HG02610 (cell line): Measurements from ENCODE around the gene APOL3.
"Not testable (repeated sequence)": the region's sequence is repeated elsewhere in the genome, so short reads cannot be mapped to it uniquely, and the experiment has no call there.

Source experiments
- ATAC-seq: cut with Tn5 transposase; IDR thresholded peaks from one replicate; pipeline ENCODE4 v1.9.1; 2021; ENCODE audit warnings: mild to moderate bottlenecking, moderate library complexity; ENCODE audit not compliant: unreplicated experiment

APOL3 gene

DNA sequence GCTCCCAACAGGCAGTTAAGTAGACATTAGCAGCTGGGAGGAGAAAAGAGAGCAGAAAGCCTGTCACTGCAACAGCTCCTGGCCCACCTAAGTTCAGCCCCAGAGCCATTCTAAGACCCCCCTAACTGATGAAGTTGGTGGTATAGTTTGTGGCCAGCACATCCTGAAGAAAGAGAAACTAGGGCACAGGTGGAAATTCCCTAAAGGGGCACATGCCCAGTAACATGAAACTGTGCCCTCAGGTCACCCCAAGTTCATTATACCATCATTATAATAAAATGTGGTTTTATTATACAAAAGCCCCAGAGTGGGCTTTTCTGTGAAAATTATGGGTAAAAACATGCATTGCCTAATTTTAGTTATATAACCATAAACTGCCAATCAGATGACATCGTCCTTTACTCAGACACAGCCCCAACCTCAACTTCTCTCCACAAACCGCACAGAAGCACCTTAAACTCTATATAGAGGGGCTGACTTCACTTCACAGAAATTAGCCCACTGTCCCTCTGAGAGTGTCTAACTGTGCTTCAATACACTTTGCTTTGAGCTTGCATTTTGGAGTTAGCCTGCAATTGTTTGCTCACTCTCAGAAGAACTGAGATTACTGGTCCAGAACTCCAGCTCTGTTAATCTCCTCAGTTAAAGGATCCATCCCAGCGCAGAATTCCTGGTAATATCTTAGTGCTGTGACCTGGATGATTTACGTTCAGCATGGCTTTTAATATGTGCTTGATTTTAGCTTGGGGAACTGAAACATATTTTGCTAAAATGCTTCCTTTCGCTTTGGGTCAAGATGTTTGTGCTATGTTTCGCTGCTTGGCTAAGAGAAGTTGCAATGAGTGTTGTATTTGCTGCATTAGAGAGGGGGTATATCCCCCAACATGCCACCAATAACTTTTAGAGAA, 1.8 kb upstream of the APOL3 start:
- ATAC-seq = peak; percentile 49

DNA sequence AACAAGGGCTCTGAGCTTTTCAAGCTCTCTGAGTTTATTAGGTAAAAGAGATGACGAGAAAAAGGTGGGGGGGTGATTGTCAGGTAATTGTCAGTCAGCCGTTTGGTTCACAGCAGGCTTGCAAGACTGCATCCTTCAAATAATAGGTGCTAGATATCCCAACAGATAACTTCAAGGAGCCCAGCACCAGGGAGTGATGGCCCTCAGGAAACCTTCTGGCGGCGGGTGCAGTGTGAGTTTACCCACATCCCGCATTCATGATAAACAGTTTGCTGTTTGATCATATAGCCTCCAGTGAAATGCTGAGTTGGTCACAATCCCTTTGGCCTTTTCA, 1.2 kb upstream of the APOL3 start:
- ATAC-seq = not testable (repeated sequence)

DNA sequence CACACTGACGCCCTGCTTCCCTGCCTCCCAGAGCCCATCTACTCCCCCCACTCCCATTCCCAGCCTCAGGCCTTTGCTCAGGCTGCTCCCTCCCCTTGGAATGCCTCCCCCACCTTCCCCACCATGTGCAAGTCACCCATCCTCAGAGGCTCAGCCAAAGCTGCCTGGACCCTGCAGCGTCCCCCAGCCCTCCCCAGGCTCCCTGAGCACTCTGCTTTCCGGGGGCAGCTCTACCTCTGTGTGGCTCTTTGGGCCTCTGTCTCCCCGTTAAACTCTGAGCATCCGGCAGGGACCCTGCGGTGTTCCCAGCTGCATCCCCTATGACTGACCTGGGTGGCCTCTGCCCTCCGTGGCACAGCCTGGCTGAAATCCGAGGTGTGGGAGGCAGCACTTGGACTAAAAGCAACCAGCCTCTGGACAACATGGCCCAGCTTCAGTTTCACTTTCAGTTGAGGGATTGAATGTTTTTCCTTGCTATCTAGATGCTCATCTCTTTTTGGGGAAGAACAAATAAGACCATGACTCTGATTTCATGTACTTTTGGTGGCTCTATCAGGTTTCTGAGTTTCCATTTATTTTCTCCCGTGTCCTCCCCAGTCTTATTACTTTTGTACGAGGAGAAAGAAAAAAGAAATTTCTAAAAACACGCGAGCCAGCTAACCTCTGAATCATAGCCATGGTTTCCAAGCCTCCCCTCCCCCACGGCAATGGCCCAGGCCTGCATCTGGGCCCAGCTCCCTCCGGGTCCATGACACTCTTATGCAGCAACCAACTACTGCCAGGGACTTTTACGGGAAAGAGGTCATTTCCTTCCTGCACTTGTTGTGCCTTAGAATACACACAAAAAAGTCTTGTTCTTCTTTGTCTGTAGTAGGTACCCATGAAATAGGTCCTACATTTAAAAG, 3.8 kb downstream of the APOL3 start:
- ATAC-seq = no peak

DNA sequence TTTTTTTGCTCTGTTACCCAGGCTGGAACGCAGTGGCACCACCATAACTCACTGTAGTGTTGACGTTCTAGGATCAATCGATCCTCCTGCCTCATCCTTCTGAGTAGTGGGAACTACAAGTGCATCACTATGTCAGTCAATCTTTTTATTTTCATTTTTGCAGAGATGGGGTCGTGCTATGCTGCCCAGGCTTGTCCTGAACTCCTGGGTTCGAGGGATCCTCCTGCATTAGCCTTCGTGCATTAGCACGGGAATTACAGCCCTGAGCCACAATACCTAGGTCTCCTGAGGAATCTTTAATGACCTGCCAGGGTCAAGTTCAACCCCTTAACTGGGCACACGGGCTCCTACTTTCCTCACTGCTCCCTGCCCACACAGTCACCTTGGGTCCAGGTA, 4.4 kb downstream of the APOL3 start:
- ATAC-seq = no peak

DNA sequence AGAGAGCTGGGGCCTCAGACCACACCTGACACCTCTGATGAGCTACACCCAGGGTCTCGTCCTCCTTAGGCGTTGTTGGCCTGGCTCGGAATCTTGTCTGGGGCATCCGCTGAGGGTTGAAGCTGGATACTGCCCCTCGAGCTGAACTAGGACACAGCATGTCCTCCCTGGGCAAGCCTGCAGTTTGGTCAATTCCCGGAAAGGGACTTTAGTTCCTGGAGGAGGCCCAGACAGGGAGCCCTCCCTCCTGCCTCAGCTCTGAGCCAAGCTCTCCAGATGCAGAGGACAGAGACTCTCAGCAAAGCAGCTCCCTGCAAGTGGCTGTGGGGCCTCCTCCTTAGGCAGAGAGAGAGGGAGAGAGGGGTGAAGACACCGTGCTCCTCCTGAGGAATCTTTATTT, 4.9 kb downstream of the APOL3 start:
- ATAC-seq = no peak

DNA sequence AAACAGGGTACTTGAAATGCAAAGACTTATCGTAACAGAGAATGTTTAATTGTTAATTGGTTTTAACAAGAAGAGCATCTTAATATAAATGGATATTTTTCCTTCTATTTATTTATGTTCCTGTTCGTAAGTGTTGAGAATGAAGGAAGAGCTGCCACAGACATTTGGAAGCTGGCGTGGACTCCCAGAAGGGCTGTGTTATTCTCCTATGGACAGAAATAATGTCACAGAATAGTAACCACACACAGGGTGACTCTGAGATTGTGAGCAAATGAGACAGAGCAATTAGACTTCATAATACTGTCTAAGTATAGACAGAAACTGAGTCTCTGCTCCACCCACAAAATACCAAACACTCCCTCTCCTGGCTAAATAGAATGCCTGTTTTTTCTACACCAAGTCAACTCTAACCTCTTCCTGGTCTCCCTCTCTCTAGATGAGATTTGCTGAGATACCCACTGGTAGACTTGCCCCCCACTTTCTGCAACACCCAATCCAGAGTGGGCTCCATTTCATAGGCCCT, 6.1 kb downstream of the APOL3 start:
- no peak for ATAC-seq

DNA sequence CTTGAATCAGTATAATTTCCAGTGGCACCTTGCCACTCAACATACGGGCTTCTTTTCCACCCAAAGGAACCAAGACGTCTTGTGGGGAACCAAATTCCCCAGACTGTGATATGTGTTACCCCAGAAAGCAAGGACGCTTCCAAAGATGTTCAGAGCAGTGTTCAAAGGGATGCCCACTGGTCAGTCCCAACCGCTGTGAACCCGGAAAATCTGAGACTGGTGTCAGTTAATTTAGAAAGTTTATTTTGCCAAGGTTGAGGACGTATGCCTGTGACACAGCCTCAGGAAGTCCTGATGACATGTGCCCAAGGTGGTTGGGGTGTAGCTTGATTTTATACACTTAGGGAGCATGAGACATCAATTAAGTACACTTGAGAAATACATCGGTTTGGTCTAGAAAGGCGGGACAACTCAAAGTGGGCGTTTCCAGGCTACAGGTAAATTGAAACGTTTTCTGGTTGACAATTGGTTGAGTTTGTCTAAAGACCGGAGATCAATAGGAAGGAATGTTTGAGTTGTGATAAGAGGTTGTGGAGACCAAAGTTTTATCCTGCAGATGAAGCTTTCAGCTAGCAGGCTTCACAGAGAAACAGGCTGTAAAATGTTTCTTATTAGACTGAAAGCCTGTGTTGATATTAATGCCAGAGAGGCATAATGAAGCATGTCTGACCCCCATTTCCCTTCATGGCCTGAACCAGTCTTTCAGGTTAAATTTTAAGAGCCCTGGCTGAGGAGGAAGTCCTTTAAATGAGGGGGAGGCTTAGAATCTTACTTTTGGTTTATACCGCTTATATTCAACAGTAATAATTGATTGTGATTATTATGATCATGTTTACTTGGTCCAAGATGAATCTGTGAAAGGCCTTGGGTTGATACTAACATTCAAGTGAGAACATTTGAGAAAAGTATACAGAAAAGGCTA, 6.8 kb downstream of the APOL3 start:
- ATAC-seq = no peak

DNA sequence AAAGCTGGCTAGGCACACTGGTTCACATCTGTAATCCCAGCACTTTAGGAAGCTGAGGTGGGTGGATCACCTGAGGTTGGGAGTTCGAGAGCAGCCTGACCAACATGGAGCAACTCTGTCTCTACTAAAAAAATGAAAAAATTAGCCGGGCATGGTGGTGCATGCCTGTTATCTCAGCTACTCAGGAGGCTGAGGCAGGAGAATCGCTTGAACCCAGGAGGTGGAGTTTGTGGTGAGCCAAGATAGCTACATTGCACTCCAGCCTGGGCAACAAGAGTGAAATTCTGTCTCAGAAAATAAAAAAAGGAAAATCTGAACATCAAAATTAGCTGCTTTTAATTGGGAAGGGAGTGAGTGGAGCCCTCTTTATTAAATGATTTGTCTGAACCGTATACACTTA, 7.7 kb downstream of the APOL3 start:
- not testable (repeated sequence) for ATAC-seq

DNA sequence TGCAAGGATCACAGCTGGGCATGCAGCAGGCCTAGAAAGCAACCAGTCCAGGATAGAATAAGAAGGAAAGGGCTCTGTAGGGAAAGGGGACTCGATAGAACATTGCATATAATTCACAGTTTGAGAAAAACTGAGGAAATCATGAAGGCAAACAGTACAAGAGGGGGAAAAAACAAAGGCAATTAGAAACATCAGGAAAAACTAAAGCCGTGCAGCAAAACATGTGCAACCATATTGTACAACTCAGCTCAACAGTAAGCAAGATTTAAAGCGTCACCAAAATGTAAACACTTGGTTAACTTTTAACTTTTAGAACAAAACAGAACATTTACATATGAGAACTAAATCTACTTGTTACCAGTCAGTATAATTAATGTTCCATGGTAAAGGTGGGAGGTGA, 8.5 kb downstream of the APOL3 start:
- no peak for ATAC-seq

DNA sequence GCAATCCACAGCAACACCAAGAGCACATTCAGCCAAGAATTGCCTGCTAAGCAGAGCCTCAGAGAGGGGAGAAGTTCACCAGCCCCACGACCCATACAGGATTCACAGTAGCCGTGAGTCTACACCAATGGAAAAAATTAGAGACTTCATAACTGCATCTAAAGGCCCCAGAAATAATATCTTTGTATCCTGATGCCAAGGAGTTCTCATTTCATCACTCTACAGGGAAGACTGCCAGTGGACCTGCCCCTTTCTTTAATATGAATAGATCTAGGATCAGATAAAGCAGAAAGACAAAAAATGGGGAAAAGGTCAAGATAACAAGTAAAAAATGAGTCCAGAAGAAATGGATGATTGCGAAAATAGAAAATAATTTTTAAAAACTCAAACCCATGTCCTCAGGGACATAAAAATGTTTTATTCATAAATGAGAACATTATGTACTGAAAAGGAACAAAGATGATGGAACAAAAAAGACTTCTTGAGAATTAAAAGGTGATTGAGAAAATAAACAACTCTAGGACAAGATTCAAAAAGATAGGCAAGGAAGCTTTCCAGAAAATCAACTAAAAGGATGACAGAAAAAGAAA, 9.5 kb downstream of the APOL3 start:
- ATAC-seq = no peak

DNA sequence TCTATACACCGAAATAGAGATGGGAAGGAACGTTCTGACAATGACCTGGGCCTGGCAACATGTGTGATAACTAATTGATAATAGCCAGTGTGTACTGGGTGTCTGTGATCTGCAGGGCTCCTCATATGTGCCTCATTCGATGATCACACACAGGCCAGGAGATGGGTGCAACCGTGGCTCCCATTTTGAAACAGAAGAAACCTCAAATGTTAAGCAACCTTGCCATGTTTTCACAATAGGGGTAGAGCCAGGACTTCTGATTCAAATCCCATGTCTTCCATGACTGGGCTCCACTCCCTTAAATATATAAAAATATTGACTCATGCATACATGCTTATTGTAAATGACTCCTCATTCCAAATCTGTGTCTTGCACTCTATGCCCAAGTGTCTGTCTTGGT, 11.1 kb downstream of the APOL3 start:
- no peak for ATAC-seq

DNA sequence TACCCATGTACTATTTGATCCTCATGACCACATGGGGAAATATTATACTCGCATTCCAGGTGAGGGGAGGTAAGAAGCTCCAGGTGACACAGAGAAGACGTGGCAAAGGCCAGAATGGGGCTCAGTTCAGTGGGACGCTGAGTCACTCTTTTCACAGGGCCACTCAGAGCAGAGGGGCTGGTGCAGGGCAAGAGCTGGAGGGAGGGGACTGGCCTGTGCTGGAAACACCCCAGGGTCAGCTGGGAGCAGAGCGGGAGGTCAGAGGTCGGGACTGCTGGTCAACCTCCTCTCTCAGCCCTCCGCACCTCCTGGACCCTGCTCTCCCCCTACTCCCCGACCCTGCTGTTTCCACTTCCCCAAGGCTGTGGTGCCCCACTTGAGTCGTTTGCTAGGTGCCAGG, 12.1 kb downstream of the APOL3 start:
- ATAC-seq = no peak

DNA sequence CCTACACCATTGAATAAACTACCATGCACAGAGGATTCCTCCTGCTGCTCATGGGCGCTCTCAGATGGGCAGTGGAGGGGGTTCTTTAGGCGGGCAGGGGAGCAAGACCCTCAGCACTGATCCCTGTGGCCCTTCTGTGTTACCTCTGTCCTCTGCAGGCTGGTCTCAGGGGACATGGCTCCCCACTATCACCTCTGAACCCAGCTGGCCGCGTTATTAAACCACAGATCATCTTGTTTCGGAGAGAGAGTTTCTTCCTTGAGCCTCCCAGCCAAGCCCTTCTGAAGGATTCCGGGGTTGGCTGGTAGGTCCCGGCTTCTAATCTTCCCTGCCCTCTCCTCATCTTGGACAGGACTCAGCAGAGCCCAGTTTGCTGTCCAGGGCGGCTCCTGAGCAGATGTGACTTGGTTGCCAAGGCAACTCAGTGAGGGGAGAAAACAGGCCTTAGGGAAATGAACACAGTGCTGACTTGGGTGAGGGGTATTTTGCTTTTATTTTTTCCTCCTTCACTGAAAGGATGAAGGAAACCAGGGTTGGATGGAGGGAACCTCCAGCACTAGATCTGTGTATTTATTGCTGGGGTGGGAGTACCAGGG, 13.3 kb downstream of the APOL3 start:
- ATAC-seq = no peak

DNA sequence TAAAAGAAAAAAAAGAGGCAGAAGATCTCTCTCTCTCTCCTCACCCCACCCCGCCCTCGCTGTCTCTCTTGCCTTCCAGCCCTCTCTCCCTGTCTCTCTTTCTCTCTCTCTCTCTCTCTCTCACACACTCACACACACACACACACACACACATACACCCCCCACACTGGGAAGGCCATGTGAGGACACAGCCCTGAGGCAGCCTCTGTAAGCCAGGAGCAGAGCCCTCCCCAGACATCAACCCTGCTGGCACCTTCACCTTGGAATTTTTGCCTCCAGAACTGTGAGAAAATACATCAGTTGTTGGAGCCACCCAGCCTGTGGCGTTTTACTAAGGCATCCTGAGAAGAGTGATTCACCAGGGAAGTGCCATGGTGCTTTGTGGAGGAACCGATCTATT, 14.7 kb downstream of the APOL3 start:
- ATAC-seq = no peak

DNA sequence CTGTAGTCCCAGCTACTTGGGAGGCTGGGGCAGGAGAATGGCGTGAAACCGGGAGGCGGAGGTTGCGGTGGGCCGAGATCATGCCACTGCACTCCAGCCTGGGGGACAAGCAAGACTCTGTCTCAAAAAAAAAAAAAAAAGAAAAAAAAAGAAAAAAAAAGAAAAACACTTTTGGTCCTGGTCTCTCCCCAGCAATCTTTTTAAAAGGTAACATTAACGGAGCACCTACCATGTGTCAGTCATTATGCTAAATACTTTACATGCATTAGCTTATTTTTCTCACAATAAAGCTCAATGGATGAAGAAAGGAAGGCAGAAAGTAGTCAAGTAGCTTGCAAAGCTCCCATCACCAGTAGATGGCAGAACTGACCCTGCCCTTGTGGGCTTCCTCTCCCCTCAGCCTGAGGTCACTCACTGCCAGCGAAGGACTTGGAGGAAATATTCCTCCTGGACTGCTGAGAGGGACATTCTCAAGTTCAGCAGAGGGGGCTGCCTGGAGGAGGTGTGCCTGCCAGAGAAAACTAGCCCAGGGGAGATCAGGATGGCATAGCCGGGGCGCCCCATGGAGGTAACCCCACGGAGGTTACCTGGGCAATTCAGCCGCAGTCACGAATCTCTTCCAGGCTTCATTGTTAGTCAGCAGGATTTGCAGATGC, 15.5 kb downstream of the APOL3 start:
- ATAC-seq = no peak

DNA sequence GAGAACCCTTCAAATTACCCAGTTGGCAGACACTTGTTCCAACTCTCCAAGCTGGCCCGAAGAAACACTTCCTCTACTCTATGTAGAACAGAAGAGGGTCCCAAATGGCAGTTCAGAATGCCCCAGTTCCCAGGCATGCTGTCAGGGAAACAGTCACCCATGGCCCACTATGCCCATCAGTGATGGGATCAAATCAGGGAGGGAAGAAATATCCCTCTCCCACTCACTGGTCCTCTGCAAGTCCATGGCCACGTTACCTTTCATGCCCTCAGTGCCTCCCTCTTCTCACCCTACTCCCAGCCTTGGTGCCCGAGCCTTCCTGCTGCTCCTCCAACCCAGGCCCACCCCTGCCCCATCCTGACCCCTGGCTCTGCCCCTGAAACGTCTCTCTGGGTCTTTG, 16.6 kb downstream of the APOL3 start:
- no peak for ATAC-seq

DNA sequence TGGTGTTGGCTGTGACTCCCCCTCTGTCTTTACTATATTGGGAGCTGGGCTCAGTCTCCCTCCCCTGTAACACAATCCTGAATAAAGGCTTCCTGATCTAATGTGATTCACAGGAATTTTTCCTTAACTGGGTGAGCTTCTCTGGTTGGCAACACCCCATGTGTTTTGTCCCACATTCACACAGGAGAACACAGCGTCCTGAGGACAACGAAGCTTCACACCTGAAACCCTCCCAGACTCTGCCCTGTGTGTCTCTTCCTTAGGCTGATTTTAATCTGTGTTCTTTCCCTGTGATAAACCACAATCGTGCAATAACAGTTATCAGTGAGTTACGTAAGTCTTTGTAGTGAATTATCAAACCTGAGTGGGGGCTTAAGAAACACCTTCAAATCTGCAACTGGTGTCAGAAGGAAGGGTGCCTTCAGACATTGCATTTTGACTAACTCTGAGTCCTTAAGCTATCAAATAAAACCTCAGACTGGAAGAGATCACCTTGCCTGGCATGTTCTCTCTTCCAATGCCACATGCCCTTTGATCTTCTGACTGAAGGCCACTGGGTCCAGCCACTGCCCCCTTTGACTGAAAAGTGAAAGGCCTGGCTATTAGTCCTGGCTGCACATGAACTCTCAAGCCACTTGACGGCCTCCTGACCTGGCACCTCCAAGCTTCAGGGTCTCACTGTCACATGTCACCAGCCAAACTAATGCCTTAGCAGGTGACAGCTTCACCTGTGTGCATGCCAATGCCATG, 17.3 kb downstream of the APOL3 start:
- ATAC-seq = no peak

DNA sequence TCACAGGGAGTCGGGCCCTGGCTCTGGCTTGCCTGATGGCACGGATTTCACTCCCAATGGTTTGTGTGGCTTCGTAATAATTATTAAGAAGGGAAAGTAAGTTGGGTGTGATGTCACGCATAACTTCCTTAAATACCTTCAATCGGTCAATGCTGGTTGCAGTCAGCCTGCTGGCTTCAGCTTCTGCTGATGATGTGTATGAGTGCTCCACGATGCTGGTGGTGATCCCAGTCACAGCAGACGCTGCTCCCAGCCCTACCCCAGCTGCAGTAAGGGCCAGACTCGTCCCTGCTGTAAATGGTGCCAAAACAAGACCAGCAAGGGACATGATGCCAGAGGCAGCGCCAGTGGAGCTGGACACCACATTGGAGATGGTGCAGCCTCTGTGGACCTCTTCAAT, 19.1 kb downstream of the APOL3 start:
- no peak for ATAC-seq

DNA sequence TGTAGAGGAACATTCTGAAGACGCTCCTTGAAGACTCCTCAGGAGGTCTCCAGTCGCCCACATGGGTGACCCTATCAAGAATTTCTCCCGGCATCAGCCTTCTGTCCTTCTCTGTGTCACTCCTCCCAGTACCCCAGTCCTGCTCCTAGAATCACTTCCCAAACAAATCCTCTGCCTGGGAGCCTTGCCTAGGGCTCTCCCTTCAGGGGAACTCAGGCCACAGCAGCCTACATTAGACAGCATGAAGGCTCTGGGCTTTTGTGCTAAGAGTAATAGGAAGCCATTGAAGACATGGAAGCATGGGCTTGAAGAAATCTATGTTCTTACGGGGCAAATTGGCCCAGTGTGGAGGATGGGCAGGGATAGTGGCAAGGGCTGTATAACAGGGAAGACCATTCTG, 21.8 kb downstream of the APOL3 start:
- ATAC-seq = not testable (repeated sequence)
